Ecto neural progenitor cell (in vitro differentiated cells): ENCODE data around the gene KCND3.
"Not testable (repeated sequence)": the region's sequence is repeated elsewhere in the genome, so short reads cannot be mapped to it uniquely, and the experiment has no call there.

Experiments used
- DNase-seq: peaks from one replicate; pipeline ENCODE4 v3.0.0-alpha.2; 2018; ENCODE audit warnings: low spot score

KCND3 gene

GRCh38 chr1:111811891-111812290 is 177.6 kb downstream of the KCND3 start:
- no peak for DNase-seq

DNA sequence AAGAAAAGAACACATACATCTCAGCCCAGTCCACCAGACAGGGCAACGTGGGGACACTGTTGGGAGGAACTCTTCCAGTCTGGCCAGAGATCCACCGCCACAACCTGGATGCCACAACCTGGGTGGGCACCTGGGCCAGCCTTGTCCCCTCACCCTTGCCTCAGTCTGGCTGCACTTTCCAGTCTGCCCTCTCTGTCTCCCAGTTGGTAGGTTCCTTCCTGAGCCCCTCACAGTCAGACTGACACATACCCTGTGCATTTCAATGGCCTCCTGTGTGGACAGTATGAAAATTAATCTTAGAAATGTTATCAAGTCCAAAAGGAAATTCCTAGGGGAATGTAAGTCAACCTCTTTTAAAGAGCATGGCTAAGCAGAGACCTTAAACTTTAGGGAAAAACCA is 184.2 kb downstream of the KCND3 start:
- DNase-seq = no peak

DNA sequence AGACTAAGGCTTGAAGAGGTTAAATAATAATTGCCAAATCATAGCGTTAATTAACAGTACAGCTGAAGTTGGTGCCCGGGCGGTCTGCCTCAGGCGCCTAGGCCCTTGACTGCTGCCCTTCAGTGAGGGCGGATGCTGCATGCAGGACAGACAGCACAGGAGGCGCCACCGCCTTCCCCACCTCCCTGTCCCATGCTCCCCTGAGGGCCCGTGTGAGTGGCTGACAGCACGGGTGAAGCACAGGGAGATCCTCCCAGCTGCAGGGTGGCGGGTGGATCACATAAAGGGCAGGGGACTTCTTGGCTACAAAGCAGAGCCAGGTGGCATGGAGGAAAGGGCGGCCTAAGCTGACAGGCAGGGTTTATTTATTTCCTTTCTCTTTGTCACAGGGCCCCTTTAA is 184.7 kb downstream of the KCND3 start:
- no peak for DNase-seq

DNA sequence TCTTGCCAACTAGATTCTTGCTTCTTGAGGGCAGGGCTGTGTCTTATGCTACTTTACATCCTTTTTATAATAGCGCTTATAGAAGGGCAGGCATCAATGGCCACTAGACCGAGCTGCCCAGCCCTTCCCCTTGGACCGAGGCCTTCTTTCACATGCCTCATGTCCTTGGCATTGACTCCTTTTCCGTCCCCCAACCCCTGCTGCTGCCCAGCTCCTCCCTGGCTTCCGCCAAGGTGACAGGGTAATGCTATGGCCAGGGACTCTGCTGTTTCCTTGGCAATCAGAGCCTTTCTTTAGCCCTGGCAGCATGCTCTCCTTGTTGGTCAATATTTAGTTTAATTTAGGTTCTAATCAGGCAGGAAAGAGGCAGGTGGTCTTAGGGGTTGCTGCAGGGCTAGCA is 185.5 kb downstream of the KCND3 start:
- DNase-seq = no peak

DNA sequence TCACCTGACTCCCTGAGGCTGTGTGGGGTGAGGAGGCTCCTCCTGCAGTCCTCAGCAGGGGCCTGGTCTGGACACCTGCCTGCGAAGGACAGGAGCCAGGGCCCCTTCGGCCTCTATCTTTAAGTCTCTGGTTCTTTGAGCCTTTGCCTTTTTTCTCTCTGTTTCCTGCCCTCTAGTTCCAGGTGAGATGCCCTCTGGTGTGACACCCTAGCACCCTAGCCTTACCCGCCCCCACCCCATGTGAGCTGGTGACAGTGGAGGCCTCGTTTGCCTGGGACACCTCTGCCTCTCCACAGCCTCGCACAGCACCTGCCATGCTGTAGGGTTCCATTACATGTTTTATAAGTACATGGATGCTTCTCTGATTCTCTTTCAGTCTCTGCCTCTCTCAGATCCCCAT is 186.5 kb downstream of the KCND3 start:
- DNase-seq = no peak

GRCh38 chr1:111802110-111802509 is 187.4 kb downstream of the KCND3 start:
- DNase-seq = no peak

GRCh38 chr1:111801071-111801850 is 188.2 kb downstream of the KCND3 start:
- DNase-seq = no peak

GRCh38 chr1:111799722-111800121 is 189.7 kb downstream of the KCND3 start:
- not testable (repeated sequence) for DNase-seq

DNA sequence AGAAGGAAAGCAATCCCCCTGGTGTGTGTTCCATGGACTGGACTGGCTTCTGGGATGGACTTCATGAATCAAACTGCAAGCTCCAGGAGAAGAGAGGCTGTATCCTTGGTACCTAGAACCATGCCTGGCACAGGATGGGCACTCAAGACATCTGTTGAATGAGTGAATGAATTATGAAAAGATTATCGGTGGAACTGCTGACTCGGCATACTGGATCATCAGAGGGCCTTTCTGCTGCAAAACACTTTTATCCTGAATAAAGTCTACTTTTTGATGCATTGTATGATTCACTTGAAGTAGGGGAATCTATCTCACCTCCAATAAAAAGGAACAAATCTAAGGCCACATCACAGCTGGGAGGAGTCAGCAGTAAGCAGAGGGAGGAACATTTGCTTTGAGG is 190.9 kb downstream of the KCND3 start:
- no peak for DNase-seq

GRCh38 chr1:111795401-111795800 is 194.1 kb downstream of the KCND3 start:
- no peak for DNase-seq

GRCh38 chr1:111793923-111794322 is 195.5 kb downstream of the KCND3 start:
- no peak for DNase-seq

DNA sequence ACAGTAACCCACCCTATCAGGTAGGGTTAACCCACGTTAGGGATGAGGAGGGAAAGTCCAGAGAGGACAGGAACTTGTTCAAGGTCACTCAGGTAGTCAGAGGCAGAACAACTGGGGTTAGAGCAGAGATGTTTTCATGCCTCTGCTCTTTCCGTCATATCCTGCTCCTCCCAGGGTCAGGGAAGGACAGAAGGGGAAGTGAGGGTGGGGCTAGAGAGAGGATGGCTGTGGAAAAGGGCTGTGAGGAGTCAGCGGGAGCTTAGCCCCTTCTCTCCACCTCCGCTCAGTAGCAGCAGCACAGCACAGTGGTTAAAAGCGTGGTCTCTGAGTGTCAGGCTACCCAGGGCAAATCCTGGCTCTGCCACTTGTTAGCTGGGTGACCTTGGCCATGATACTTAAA is 197.2 kb downstream of the KCND3 start:
- no peak for DNase-seq

DNA sequence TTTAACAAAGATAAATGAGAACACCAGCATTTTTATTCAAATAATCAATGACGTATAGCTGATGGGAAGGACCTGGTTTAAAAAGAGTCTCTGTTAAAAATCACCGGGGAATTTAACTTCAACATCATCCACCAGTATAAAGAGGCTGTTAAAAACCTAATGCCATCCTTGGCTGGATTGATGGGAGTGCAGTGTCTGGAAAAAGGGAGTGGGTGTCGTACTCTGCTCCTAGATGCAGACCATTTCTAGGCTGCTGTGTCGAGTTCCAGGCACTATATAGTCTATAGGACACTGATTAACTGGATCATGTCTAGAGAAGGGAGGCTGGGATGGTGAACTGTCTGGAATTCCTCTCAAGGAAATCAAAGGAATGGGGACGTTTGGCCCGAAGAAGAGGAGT is 197.7 kb downstream of the KCND3 start:
- DNase-seq = no peak

DNA sequence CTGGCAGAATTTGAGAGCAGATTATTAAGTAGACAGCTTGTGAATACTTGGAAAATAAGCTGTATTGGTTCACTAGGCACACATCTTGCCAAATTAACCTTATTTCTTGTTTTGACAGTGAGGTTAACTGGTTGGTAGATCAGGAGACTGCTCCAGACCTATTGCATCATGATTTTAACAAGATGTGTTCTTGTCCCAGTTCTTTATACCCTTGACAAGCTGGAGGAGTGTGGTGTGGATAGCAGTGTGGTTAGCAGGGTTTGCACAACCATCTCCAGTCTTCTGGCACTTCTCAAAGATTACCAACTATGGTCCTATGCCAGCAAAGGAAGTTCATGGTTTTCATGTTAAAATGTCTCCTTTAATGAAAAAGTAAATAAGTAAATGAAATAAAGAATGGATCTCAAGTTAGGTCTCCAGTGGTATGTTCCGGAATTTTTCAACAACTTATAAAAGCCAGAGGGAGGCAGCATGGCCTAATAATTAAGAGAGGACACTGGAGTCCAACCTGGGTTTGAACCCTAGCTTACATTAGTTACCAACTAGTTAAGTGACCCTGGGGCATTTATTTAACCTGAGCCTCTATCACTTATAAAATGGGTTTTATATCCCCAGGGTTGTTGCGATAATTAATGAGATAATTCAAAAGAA is 199.7 kb downstream of the KCND3 start:
- no peak for DNase-seq

DNA sequence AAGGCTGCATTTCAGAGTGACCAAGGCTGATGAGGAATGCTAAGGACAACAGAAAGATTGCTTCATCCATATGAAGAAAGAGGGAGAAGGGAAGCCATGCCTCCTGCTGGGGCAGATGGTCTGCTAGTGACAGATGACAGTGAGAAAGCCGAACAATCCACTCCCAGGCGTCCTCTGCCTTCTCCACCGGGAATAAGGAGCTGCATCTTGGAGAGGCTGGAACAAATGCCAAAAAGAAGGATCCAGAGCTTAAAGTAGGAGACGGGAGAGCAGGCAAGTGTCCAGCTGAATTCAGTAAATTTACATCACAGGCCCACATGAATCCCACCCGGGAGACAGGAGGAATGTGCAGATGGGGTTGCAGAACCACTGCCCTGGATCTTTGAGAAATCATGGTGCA is 200.3 kb downstream of the KCND3 start:
- DNase-seq = no peak

DNA sequence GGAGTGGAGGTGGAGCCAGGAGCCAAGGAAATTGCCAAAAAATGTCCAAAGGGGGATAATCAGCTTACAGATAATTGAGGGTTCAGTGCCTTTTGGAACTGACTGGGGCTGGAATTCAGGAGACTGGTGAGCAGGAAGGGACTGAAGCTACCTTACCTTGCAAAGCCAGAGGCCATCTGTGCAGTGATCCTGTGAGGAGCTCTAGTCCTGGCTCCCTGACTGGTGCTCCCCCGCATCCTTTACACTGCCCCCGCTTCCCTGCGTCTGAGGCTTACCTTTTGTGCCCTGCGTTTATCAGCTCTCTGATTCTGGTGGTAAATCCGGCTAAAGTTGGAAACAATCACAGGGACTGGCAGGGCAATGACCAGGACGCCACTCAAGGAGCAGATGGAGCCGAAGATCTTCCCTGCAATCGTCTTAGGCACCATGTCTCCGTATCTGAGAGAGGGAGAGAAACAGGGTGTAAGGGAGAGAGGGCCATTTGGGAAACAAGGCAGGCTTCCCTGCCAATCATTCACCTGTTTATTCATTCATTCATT is 202.7 kb downstream of the KCND3 start:
- no peak for DNase-seq

DNA sequence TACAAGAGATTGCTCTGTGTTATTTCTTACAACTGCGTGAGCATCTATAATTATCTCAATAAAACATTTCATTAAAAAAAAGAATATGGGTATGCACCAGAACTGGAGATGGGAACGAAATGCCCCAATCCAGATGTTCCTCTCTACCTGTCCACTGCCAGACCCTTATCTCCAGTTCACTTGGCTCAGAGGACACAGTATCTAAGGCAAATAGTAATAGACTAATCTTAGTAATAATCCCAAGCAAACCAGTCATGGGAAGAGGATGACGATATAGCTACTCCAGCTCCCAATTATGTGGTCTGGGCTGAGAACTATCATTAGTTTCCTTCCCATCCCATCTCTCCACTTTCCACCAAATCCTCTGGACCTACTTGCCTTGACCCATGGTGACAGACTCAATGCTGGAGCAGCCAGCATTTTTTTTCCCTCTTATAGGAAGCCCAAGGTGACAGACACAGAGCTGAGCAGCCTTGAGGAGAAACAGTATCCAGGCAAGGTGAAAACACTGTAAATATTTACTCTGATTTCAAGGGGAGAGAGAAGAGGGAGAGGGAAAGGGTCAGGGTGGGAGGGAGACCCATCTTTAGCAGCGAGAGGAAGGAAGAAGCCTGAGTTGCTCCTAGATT is 205.1 kb downstream of the KCND3 start:
- no peak for DNase-seq

GRCh38 chr1:111779546-111779945 is 209.9 kb downstream of the KCND3 start:
- DNase-seq = no peak

GRCh38 chr1:111778541-111779051 is 210.9 kb downstream of the KCND3 start:
- DNase-seq = no peak

DNA sequence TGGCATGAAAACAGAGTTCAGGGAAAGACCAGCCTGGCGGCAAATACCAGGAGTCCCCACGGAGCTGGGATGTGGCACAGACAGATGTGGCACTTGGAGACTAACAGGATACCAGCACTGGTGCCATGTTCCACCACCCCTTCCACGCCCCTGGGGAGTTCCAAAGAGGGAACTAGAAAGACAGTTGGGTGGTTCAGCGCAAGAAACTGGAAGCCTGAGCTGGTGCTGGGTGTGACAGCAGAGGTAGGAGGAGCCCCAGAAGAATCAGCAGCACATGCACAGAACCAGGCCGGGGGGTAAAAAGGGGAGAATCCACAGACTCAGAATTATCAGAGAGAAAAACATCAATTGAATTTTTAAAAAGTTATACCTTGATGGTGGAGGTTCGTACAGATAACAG is 211.4 kb downstream of the KCND3 start:
- DNase-seq = no peak

- DNase-seq = no peak
Measured at GRCh38 chr1:111777301-111777700, 212.2 kb downstream of the KCND3 start.

DNA sequence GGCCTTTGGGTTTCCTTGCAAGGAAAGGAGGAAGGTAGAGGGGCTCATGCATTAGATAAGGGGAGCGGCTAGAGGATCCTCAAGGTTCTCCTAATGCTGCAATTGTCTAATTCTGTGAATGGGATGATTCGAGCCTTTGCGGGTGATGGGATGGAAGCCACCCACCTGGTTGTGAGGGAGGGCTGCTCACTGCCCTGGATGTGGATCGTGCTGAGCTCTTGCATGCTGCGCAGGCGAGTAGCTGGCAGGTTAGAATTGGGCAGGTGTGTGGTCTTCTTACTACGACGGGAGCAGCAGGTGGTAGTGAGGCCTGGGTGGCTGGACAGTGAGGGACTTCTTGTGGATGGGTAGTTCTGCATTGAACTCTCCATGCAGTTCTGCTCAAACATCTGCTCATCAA is 212.6 kb downstream of the KCND3 start:
- DNase-seq = no peak

GRCh38 chr1:111776391-111776790 is 213.1 kb downstream of the KCND3 start:
- no peak for DNase-seq
